ENCODE data around the gene KLHL2. TPM values are rescaled to one million over a fixed set of nuclear protein-coding genes. Genes with fewer than 3 reads are reported as not detected.

Gene KLHL2
- total RNA-seq, 2 donors from 2014 or later, result 39.3 to 41.5 TPM

DNA sequence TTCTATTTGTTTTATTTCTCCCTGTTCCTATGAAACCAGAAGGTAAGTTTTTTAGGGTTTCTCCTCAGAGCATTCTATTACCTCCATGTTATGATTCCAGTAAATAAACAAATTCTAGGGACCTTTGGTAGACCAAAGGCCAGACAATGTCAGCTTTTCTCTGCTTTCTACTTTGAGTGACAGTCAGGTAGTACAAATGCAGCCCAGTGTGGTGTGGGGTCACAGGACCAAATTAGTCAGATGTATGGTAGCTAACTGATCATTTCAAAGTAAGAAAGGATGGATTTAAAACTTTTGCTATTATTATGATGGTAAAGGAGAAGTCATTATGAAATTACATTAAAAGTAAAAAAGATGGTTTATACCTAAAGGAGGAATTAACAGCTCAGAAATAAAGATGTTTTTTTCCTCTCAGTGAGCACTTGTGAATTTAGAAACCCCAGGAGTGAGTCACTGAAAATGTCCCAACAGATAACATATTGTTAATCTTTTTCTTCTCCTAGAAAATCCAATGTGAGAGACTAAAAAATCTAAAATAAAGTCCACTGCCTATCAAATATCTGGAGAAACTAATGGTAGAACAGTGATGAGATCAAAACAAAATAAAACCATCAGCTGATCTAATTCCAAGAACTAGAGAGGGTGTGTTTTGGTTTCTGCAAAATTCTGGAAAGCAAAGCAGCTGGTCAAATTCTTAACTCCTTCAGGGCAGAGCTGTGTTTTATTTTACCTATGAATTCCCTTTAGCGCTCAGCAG is 16.6 kb upstream of the KLHL2 start:
- Mint-ChIP-seq H3K36me3 (ENCODE audit: insufficient read depth in 2 of 2) (peaks cover 5 to 6% of the 10 kb centered on the region in 2 donors), H3K27ac (peak overlapping the region; percentile 85), H3K4me3 (peak overlapping the region; percentile 25 to 66), H3K9me3 (peaks cover 6 to 10% of the 10 kb centered on the region in 2 donors), H3K27me3 (ENCODE audit: low read depth) (no peaks in the 10 kb centered on the region), H3K4me1 (ENCODE audit: low read depth) (peaks cover 48% of the 10 kb centered on the region)
- DNase-seq, result peak; percentile 37 to 58
- peak; percentile 90 to 92 for ATAC-seq (replicated peaks in 1 of 2)

DNA sequence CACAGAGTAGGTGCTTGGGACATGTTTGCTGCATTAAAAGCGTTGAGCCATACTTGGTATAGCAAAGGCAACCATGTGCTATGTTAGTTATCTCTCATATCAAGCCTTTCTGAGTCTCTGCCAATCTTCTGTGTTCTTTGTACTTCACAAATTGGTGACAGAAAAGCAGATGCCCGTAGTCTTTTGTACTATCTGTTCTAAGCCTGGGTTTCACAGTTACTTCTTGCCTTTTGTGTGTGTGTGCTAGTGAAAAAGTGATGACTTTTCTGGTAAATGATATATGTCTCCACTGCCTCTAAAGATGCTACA is 16.1 kb upstream of the KLHL2 start:
- ATAC-seq (replicated peaks in 1 of 2), result peak; percentile 71 to 72
- no peak for DNase-seq
- H3K27me3 Mint-ChIP-seq (ENCODE audit: low read depth), result no peaks in the 10 kb centered on the region
- H3K4me3 Mint-ChIP-seq, result peak overlapping the region in 1 of 2 donors; percentile 66
- peak overlapping the region; percentile 85 for H3K27ac Mint-ChIP-seq
- peaks cover 5 to 6% of the 10 kb centered on the region in 2 donors for H3K36me3 Mint-ChIP-seq (ENCODE audit: insufficient read depth in 2 of 2)
- peaks cover 48% of the 10 kb centered on the region for H3K4me1 Mint-ChIP-seq (ENCODE audit: low read depth)
- H3K9me3 Mint-ChIP-seq, result peaks cover 6 to 10% of the 10 kb centered on the region in 2 donors

DNA sequence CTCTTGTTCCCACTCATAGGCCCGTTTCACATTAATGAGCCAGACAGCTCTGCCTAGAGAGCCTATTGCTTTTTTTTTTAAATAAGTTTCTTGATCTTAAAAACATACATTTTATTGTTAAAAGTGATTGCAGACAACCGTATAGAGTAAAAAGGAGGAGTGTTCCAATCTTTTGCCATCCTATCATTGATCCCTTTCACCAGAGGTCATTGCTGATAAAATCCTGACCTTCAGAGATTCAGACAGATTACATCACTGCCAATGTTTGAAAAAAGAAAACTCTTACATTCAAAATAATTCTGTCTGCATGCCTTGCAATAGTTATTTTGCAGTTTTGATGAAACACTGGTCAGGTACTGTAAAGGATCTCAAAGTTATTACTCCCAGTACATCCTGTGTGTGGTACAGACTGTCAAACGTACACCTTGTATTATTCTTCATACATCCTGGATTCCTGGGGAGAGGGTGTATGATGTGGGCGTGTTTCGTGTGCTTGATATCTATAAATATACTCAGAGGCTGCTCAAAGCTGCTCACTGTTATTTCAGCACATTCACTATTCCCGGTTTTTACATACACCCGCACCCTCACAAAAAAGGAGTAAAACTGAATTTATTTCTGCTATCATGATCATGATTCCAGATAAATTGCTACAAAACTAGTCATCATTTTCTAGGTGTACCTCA is 15.4 kb upstream of the KLHL2 start:
- Mint-ChIP-seq H3K9me3 (peaks cover 6 to 10% of the 10 kb centered on the region in 2 donors), H3K27ac (no peak overlapping the region)

DNA sequence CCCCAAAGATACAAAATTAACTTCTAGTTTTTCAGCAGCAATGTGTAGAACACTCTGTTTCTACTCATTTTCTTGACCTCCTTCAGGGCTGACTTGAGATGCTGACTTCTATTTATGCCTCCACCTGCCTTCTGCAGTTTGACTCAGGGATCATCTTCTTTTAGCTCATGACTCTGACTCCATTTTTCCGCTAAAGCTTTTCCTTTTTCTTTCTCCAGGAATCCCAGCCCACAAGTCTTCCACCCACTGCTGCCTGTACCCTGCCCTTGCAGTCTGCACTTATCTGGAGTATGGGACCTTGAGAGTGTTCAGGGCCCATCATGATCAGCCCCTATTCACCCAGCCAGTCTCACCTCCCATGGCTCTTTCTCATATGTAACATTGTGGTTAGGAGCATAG is 14.9 kb upstream of the KLHL2 start:
- Mint-ChIP-seq H3K9me3 (peaks cover 6 to 8% of the 10 kb centered on the region in 2 donors), H3K4me3 (peak overlapping the region; percentile 42 to 71), H3K36me3 (ENCODE audit: insufficient read depth in 2 of 2) (peaks cover 5 to 6% of the 10 kb centered on the region in 2 donors), H3K27me3 (ENCODE audit: low read depth) (no peaks in the 10 kb centered on the region), H3K27ac (no peak overlapping the region), H3K4me1 (ENCODE audit: low read depth) (peaks cover 48% of the 10 kb centered on the region)
- DNase-seq (no peak), ATAC-seq (replicated peaks in 1 of 2) (no peak)

More for the DNA sequence above, 15.4 kb upstream of the KLHL2 start:
- Mint-ChIP-seq H3K4me3 (peak overlapping the region in 1 of 2 donors; percentile 42), H3K36me3 (ENCODE audit: insufficient read depth in 2 of 2) (peaks cover 5 to 6% of the 10 kb centered on the region in 2 donors), H3K4me1 (ENCODE audit: low read depth) (peaks cover 48% of the 10 kb centered on the region), H3K27me3 (ENCODE audit: low read depth) (no peaks in the 10 kb centered on the region)
- ATAC-seq (replicated peaks in 1 of 2), result no peak
- no peak for DNase-seq

DNA sequence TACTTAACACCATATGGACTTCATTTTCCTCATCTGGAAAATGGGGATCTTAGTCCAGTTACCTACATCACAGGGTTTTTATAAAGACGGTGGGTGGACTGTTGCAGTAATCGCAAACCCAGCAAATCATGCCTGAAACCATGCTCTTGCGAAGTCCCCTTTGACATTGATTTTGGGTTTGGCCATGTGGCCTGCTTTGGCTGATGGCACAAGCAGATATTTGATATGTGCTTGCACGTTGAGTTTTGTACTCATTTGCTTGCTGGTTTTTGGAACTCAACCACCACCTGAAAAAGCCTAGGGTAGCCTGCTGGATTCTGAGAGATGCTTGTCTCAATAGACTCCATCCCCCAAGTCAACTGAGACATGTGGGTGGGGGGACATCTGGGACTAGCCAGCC is 14.4 kb upstream of the KLHL2 start:
- H3K27me3 Mint-ChIP-seq (ENCODE audit: low read depth), result no peaks in the 10 kb centered on the region
- DNase-seq, result no peak
- H3K27ac Mint-ChIP-seq, result no peak overlapping the region

DNA sequence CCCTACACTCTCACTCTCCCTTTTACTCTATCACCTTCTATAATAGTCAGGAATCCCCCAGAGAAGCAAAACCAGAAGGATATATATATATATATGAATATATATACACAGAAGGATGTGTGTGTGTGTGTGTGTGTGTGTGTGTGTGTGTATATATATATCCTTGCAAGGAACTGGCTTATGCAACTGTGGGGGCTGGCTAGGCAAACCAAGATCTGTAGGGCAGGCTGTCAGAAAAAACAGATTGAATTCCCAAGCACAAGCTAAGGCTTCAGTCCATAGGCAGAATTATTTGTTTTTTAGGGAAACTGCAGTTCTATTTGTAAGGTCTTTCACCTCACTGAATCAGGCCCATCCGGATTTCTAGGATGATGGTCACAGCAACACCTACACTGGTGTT is 13.0 kb upstream of the KLHL2 start:
- DNase-seq, result no peak
- ATAC-seq (replicated peaks in 1 of 2), result no peak
- Mint-ChIP-seq H3K9me3 (no peaks in the 10 kb centered on the region), H3K4me1 (ENCODE audit: low read depth) (peaks cover 55% of the 10 kb centered on the region), H3K36me3 (ENCODE audit: insufficient read depth in 2 of 2) (no peaks in the 10 kb centered on the region), H3K27me3 (ENCODE audit: low read depth) (no peaks in the 10 kb centered on the region), H3K27ac (no peak overlapping the region), H3K4me3 (no peak overlapping the region)

More for the DNA sequence above, 14.4 kb upstream of the KLHL2 start:
- no peak for ATAC-seq (replicated peaks in 1 of 2)
- no peak overlapping the region for H3K4me3 Mint-ChIP-seq
- peaks cover 5 to 6% of the 10 kb centered on the region in 2 donors for H3K36me3 Mint-ChIP-seq (ENCODE audit: insufficient read depth in 2 of 2)
- peaks cover 6 to 8% of the 10 kb centered on the region in 2 donors for H3K9me3 Mint-ChIP-seq
- peaks cover 51% of the 10 kb centered on the region for H3K4me1 Mint-ChIP-seq (ENCODE audit: low read depth)

DNA sequence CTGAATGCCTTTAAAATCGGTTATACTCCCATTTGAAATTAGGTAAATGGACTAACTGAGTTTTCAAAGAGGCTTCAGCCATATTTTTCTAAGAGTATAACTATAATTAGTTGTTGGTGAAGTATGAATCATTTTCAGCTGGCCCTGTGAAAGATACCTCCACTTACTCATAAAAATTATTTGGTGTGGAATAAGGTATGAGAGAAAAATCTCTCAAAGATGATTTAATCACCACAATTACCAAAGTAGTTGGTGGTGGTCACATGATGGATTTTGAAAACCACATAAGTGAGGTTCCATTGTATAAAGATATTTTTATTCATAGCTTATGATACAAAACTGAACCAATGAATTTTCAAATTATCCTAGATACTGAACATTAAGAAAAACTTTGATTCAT is 9.0 kb upstream of the KLHL2 start:
- no peaks in the 10 kb centered on the region for H3K27me3 Mint-ChIP-seq (ENCODE audit: low read depth)
- H3K27ac Mint-ChIP-seq, result no peak overlapping the region
- peaks cover 19% of the 10 kb centered on the region for H3K4me1 Mint-ChIP-seq (ENCODE audit: low read depth)
- ATAC-seq (replicated peaks in 1 of 2) (peak; percentile 37 to 41), DNase-seq (no peak)
- H3K4me3 Mint-ChIP-seq, result no peak overlapping the region
- no peaks in the 10 kb centered on the region for H3K36me3 Mint-ChIP-seq (ENCODE audit: insufficient read depth in 2 of 2)
- no peaks in the 10 kb centered on the region for H3K9me3 Mint-ChIP-seq

DNA sequence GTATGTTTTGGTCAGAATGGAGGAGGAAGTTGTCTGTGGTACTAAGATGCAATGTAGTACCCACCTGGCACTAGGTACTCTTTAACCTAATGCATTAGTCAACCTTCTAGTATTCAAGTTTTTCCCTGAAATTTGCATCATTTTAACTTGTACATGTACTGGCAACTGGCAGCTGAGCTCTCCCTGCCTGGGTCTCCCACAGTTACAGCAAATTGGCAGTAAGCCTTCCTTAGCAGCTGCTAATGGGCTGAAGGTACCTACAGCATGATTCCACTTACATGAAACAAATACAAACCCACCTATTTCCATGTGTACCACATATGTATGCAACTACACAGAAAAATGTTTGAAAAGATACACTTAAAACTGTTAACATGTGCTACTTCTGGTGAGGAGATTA is 8.1 kb upstream of the KLHL2 start:
- H3K4me1 Mint-ChIP-seq (ENCODE audit: low read depth), result peaks cover 29% of the 10 kb centered on the region
- H3K27me3 Mint-ChIP-seq (ENCODE audit: low read depth), result no peaks in the 10 kb centered on the region
- no peak overlapping the region for H3K4me3 Mint-ChIP-seq
- no peaks in the 10 kb centered on the region for H3K9me3 Mint-ChIP-seq
- no peak for DNase-seq
- no peak for ATAC-seq (replicated peaks in 1 of 2)
- no peak overlapping the region for H3K27ac Mint-ChIP-seq
- H3K36me3 Mint-ChIP-seq (ENCODE audit: insufficient read depth in 2 of 2), result no peaks in the 10 kb centered on the region

DNA sequence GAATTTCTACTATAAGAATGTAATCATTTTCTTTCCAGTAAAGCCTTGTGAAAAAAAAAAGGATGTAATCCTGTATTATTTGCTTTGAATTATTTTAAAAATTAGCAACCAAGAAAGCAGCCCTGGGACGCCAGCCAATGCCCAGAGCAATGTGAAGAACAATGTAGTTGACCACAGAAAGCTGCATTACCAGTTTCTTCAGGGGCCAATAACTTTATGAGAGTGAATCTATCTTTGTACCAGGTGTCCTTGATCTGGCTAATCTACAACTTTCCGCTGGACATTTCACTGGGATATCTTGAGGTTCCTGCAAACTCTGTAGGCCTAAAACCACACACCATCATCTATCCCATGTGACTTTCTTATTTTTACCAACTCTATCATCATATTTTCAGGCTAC is 7.6 kb upstream of the KLHL2 start:
- Mint-ChIP-seq H3K27me3 (ENCODE audit: low read depth) (no peaks in the 10 kb centered on the region), H3K4me3 (no peak overlapping the region), H3K36me3 (ENCODE audit: insufficient read depth in 2 of 2) (no peaks in the 10 kb centered on the region), H3K9me3 (no peaks in the 10 kb centered on the region), H3K27ac (no peak overlapping the region), H3K4me1 (ENCODE audit: low read depth) (peaks cover 33% of the 10 kb centered on the region)
- ATAC-seq (replicated peaks in 1 of 2) (no peak), DNase-seq (no peak)

DNA sequence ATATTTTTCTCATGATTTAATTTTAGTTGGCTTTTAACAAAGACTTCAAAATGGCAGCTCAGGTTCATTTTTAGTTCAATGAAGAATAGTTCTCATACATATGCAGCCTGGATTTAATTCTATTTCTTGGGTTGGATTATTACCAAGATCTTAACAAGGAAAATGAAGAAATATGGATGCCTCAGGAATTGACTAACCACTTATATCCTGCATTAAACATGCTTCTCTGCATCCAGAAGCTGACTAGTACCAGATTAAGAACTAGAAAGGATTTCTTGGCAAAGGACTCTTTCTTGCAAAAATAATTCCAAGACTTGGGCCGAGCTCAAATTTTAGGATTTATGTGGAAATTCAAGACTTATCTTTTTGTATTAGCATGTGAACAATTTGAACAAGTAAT is 5.6 kb upstream of the KLHL2 start:
- H3K36me3 Mint-ChIP-seq (ENCODE audit: insufficient read depth in 2 of 2), result peaks cover 0 to under 1% of the 10 kb centered on the region in 2 donors
- H3K4me1 Mint-ChIP-seq (ENCODE audit: low read depth), result peaks cover 54% of the 10 kb centered on the region

DNA sequence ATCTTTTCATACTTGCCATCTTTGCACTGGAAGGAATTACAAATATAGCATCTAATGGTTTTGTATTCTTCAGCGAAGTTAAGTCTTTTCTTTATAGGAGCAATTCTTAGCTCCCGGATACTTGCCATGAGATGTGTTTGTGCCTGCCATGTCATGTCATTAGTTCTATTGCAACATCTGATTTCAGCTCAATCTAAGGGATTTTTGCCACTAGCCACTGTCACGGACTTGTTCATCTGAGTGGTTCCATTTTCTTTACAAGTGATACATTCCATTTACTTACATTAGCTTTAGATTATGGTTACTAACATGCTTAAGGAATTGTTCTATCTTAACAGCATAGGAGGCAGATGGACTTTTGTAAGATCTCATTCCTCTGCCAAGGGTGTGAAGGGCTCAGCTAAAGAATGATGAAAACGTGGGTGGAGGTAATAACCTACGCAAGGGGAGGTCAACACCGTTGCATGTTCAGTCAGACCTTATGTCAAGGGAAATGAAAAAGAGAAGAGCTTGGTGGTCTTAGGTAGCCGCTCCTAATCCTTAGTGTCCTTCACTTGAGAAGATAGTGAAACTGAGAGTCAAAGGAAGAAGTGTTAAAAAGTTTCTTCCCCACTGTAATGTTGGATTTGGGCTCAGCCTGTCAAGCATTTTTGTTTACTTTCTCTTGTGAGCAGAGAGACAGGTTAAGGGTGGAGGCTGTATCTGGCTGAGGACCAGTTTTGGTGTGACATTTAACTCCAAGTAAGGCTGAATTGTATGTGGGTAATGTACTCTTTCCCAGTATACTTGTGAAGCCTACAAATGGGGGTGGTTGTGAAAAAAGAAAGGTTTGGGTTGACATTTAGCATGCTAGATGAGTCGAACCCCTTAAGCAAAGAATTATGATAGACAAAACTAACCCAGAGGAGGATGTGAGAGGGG is 3.6 kb upstream of the KLHL2 start:
- peaks cover 47% of the 10 kb centered on the region for H3K4me1 Mint-ChIP-seq (ENCODE audit: low read depth)
- no peaks in the 10 kb centered on the region for H3K9me3 Mint-ChIP-seq
- peak overlapping the region; percentile 91 for H3K27ac Mint-ChIP-seq
- peak overlapping the region; percentile 61 to 71 for H3K4me3 Mint-ChIP-seq
- H3K27me3 Mint-ChIP-seq (ENCODE audit: low read depth), result no peaks in the 10 kb centered on the region
- no peak for DNase-seq
- peaks cover 2 to 3% of the 10 kb centered on the region in 2 donors for H3K36me3 Mint-ChIP-seq (ENCODE audit: insufficient read depth in 2 of 2)
- ATAC-seq (replicated peaks in 1 of 2), result peak; percentile 27 to 29

More for the DNA sequence above, 5.6 kb upstream of the KLHL2 start:
- no peak for DNase-seq
- no peak overlapping the region for H3K4me3 Mint-ChIP-seq
- no peaks in the 10 kb centered on the region for H3K9me3 Mint-ChIP-seq
- no peak overlapping the region for H3K27ac Mint-ChIP-seq
- H3K27me3 Mint-ChIP-seq (ENCODE audit: low read depth), result no peaks in the 10 kb centered on the region
- ATAC-seq (replicated peaks in 1 of 2), result no peak

DNA sequence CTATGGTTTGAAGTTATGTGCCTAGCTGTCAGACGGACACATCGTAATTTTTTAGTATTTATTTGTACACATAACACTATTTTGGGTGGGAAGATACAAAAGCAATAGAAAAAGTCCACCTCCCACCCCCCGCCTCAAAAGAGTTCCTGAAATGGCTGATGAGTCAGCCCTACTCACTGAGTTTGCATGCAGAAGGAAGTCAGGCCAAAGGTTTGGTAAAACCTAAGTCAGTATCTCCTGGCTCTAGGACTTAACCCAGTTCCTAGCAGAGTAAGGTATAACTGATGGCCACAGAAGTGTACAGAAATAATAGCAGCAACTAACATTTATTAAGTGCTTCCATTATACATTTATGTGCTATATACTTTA is 2.9 kb upstream of the KLHL2 start:
- Mint-ChIP-seq H3K4me3 (peak overlapping the region; percentile 61 to 71), H3K27ac (peak overlapping the region; percentile 91), H3K9me3 (no peaks in the 10 kb centered on the region), H3K27me3 (ENCODE audit: low read depth) (no peaks in the 10 kb centered on the region), H3K4me1 (ENCODE audit: low read depth) (peaks cover 47% of the 10 kb centered on the region), H3K36me3 (ENCODE audit: insufficient read depth in 2 of 2) (peaks cover 2 to 3% of the 10 kb centered on the region in 2 donors)
- DNase-seq, result peak; percentile 18 to 20
- peak; percentile 18 to 25 for ATAC-seq (replicated peaks in 1 of 2)

DNA sequence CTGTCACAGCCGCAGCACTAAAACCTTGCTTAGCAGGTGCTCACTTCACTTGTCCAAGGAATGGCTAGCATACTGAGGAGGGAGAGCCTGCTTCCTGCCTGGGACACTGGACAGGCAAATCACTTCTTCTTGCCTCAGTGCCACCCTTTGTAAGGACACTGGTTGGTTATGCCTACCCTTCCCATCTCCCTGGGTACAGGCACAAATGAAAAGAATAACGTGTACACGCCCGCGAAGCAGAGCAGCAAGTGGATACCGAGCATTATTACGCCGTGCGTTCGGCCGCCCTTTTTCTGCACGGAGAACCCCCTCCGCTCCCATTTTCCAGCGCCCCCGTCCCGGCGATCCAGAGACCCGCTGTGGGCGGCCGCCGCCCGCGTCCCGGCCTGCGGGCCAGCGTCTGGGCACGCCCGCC is 338 bp upstream of the KLHL2 start:
- DNase-seq, result peak; percentile 7 to 25
- Mint-ChIP-seq H3K4me3 (peak overlapping the region; percentile 86 to 87), H3K4me1 (ENCODE audit: low read depth) (peaks cover 71% of the 10 kb centered on the region), H3K27ac (peak overlapping the region; percentile 12), H3K27me3 (ENCODE audit: low read depth) (no peaks in the 10 kb centered on the region), H3K36me3 (ENCODE audit: insufficient read depth in 2 of 2) (peaks cover 2 to 3% of the 10 kb centered on the region in 2 donors), H3K9me3 (no peaks in the 10 kb centered on the region)
- peak; percentile 2 to 8 for ATAC-seq (replicated peaks in 1 of 2)

Data from activated T-cell treated with anti-CD3 and anti-CD28 coated beads, Interleukin-2, amount 50 U/mL, for 72 hours (primary cell).